ENCODE measurements around the gene SAMM50. TPM values are rescaled to one million over a fixed set of nuclear protein-coding genes. Genes with fewer than 3 reads are reported as not detected.

The SAMM50 gene
- total RNA-seq, 1 experiment from 2014 or later, result 55.3 TPM

DNA sequence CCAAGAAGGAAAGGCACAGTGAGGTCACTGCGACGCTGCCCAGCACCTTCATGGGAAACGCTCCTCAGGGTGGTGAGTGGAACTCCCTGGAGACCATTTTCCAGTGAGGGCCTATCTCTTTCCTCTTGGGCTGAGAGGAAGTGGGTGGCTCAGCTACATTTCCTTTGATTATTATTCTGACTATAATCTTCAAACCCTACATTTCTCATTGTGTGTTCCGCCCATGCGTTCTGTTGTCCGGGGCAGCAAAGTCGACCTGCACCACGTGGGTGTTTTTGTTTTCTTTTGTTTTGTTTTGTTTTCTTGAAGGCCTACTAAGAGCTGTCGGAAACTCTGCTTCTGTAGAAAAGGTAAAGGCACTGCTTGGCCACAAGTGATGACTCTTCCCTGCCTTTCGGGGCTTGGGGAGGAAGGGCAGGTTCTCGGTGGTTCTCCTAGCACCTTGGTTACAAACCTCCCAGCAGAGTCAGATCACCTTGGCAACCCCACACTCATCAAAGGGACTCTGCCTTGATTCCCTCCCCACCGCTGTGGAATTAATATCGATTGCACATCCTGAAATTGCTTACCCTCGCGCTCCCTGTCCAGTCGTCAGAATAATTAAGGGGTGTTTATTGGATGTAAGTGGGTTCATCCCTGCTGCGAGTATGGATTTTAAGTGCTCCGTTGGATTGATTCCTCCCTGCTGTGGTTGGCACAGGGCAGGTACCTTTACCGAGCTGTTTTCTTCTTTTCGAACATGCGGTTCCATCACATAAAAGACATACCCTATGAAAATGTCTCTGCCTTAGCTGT, 76.1 kb downstream of the SAMM50 start:
- intact Hi-C loops (cut with micrococcal nuclease; ENCODE audit: unreplicated experiment), result no loop called here
- Mint-ChIP-seq H3K4me3 (ENCODE audit: low read depth, unreplicated experiment) (no peak overlapping the region), H3K27ac (ENCODE audit: unreplicated experiment) (no peak overlapping the region), H3K4me1 (ENCODE audit: low read depth, unreplicated experiment) (no peaks in the 10 kb centered on the region), H3K9me3 (ENCODE audit: low read depth, unreplicated experiment) (no peaks in the 10 kb centered on the region), H3K27me3 (ENCODE audit: unreplicated experiment) (no peaks in the 10 kb centered on the region), H3K36me3 (ENCODE audit: insufficient read depth, unreplicated experiment) (no peaks in the 10 kb centered on the region)
- TF ChIP-seq, protein P1, sequence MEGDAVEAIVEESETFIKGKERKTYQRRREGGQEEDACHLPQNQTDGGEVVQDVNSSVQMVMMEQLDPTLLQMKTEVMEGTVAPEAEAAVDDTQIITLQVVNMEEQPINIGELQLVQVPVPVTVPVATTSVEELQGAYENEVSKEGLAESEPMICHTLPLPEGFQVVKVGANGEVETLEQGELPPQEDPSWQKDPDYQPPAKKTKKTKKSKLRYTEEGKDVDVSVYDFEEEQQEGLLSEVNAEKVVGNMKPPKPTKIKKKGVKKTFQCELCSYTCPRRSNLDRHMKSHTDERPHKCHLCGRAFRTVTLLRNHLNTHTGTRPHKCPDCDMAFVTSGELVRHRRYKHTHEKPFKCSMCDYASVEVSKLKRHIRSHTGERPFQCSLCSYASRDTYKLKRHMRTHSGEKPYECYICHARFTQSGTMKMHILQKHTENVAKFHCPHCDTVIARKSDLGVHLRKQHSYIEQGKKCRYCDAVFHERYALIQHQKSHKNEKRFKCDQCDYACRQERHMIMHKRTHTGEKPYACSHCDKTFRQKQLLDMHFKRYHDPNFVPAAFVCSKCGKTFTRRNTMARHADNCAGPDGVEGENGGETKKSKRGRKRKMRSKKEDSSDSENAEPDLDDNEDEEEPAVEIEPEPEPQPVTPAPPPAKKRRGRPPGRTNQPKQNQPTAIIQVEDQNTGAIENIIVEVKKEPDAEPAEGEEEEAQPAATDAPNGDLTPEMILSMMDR (IDR thresholded peaks at IDR 0.05; ENCODE audit: unreplicated experiment), result no peak
- CTCF ChIA-PET, result interaction anchor here (0.6 kb wide), 1 partner anchor 206 kb away, joined by 6 read pairs; no protein-coding TSS in a partner anchor
- no peak for DNase-seq
- BruUV-seq (replicated peaks), result no TSS peak

DNA sequence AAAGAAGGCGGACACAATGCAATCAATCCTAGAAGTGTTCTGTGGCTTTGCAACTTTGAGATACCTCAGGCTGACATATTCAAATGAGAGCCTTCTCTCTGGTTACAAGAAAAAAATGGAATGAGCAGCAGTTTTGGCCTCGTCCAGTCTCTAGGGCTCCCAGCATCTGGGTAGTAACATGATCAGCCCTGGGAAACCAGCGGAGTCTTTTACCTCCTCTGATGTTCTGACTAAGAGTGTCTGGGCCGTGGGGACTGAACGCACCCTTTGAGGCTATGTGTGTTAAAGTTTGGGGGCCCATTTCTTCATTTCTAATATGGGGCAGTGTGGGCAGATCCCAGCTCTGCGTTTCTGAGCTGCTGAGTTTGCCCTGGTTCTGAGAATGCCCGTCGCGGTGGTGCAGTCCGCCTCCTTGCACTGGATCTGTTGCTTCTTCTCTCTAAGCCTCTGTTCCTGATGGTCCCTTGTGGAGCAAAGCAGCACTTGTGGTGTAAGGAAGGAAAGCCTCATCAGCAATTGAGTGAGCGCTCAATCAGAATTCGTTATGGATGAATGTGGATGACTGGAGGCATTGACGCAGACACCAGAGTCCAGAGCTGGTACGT, 77.0 kb downstream of the SAMM50 start:
- Mint-ChIP-seq H3K4me3 (ENCODE audit: low read depth, unreplicated experiment) (no peak overlapping the region), H3K4me1 (ENCODE audit: low read depth, unreplicated experiment) (no peaks in the 10 kb centered on the region), H3K27ac (ENCODE audit: unreplicated experiment) (no peak overlapping the region), H3K36me3 (ENCODE audit: insufficient read depth, unreplicated experiment) (no peaks in the 10 kb centered on the region), H3K27me3 (ENCODE audit: unreplicated experiment) (no peaks in the 10 kb centered on the region), H3K9me3 (ENCODE audit: low read depth, unreplicated experiment) (no peaks in the 10 kb centered on the region)
- BruUV-seq (replicated peaks), result no TSS peak
- intact Hi-C loops (cut with micrococcal nuclease; ENCODE audit: unreplicated experiment), result no loop called here
- TF ChIP-seq, protein P1 (IDR thresholded peaks at IDR 0.05; ENCODE audit: unreplicated experiment), result no peak
- DNase-seq, result no peak
- CTCF ChIA-PET, result interaction anchor here (0.6 kb wide), 2 partner anchors 205 to 821 kb away, joined by 4 to 6 read pairs; no protein-coding TSS in a partner anchor

GRCh38 chr22:44033287-44033686, 78.0 kb downstream of the SAMM50 start:
- CTCF ChIA-PET, result interaction anchor here (0.6 to 1.5 kb wide), 2 partner anchors 87 to 822 kb away, joined by 3 to 4 read pairs; no protein-coding TSS in a partner anchor
- TF ChIP-seq, protein P1 (IDR thresholded peaks at IDR 0.05; ENCODE audit: unreplicated experiment), result no peak
- H3K4me3 Mint-ChIP-seq (ENCODE audit: low read depth, unreplicated experiment), result no peak overlapping the region
- peaks cover 8% of the 10 kb centered on the region for H3K4me1 Mint-ChIP-seq (ENCODE audit: low read depth, unreplicated experiment)
- H3K36me3 Mint-ChIP-seq (ENCODE audit: insufficient read depth, unreplicated experiment), result no peaks in the 10 kb centered on the region
- no peaks in the 10 kb centered on the region for H3K27me3 Mint-ChIP-seq (ENCODE audit: unreplicated experiment)
- no TSS peak for BruUV-seq (replicated peaks)
- no peaks in the 10 kb centered on the region for H3K9me3 Mint-ChIP-seq (ENCODE audit: low read depth, unreplicated experiment)
- DNase-seq, result no peak
- intact Hi-C loops (cut with micrococcal nuclease; ENCODE audit: unreplicated experiment), result no loop called here
- H3K27ac Mint-ChIP-seq (ENCODE audit: unreplicated experiment), result no peak overlapping the region

DNA sequence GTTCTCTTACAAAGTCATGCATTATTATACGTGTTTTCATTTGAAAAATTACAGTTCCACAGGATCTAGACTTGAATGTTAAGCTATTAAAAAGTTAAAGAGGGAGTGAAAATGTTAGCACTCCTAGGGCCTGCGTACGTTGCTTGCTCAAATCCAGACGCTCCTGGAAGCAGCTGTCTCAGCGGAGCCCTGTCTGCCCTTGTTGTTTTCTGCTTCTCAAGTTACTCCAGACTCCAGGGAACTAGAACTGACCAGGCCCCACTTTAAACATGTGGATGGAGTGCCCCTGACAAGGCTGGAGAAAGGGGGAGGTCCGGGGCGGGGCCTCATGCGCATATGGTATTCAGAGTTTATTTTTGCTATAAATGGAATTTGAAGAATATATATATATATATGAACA, 78.5 kb downstream of the SAMM50 start:
- Mint-ChIP-seq H3K36me3 (ENCODE audit: insufficient read depth, unreplicated experiment) (no peaks in the 10 kb centered on the region), H3K9me3 (ENCODE audit: low read depth, unreplicated experiment) (no peaks in the 10 kb centered on the region), H3K4me1 (ENCODE audit: low read depth, unreplicated experiment) (peaks cover 9% of the 10 kb centered on the region), H3K27ac (ENCODE audit: unreplicated experiment) (no peak overlapping the region), H3K27me3 (ENCODE audit: unreplicated experiment) (no peaks in the 10 kb centered on the region), H3K4me3 (ENCODE audit: low read depth, unreplicated experiment) (no peak overlapping the region)
- TF ChIP-seq, protein P1 (IDR thresholded peaks at IDR 0.05; ENCODE audit: unreplicated experiment), result no peak
- CTCF ChIA-PET, result interaction anchor here (1.5 kb wide), 1 partner anchor 88 kb away, joined by 3 read pairs; no protein-coding TSS in a partner anchor
- no TSS peak for BruUV-seq (replicated peaks)
- no peak for DNase-seq
- intact Hi-C loops (cut with micrococcal nuclease; ENCODE audit: unreplicated experiment), result no loop called here
